ENCODE results near the gene TRPM3. TPM values are rescaled to one million over a fixed set of nuclear protein-coding genes. Genes with fewer than 3 reads are reported as not detected.

Gene TRPM3
- total RNA-seq, 4 donors from 2014 or later = 0.27 to 1.2 (median 0.47) TPM; not detected in 1

DNA sequence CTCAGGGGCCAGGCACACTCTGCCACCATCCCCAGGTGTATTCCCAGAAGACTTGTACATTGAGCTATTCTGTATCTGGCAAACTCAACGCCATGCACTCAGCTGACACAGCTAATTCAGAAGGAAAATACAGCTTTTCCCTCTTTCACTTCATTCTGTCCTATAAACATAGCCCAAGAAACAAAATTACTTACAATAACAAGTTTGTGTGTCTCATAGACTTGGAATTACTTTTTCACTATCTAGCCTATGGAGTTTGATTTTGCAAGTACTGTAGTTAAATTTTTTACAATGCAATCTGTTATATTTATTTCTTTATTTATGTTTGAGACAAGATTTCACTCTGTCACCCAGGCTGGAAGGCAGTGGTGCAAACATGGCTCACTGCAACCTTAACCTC lies 581.9 kb downstream of the TRPM3 start:
- H3K36me3 ChIP-seq = no peaks in the 10 kb centered on the region
- TF ChIP-seq, protein P1, sequence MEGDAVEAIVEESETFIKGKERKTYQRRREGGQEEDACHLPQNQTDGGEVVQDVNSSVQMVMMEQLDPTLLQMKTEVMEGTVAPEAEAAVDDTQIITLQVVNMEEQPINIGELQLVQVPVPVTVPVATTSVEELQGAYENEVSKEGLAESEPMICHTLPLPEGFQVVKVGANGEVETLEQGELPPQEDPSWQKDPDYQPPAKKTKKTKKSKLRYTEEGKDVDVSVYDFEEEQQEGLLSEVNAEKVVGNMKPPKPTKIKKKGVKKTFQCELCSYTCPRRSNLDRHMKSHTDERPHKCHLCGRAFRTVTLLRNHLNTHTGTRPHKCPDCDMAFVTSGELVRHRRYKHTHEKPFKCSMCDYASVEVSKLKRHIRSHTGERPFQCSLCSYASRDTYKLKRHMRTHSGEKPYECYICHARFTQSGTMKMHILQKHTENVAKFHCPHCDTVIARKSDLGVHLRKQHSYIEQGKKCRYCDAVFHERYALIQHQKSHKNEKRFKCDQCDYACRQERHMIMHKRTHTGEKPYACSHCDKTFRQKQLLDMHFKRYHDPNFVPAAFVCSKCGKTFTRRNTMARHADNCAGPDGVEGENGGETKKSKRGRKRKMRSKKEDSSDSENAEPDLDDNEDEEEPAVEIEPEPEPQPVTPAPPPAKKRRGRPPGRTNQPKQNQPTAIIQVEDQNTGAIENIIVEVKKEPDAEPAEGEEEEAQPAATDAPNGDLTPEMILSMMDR (IDR thresholded peaks at IDR 0.05) = no peak
- TF ChIP-seq EP300 (IDR thresholded peaks at IDR 0.05) (no peak), POLR2AphosphoS5 (IDR thresholded peaks at IDR 0.05) (no peak), POLR2A (IDR thresholded peaks at IDR 0.05) (no peak)
- H3K9me3 ChIP-seq = no peaks in the 10 kb centered on the region
- no peak overlapping the region for H3K27ac ChIP-seq
- no peak for ATAC-seq
- H3K4me3 ChIP-seq = no peak overlapping the region
- no peaks in the 10 kb centered on the region for H3K27me3 ChIP-seq
- 60 to 100% methylated on average over 1 of the region's 1 CpG for WGBS, 2 donors (ENCODE audit: low coverage in 1 of 2)
- H3K4me1 ChIP-seq = no peaks in the 10 kb centered on the region

DNA sequence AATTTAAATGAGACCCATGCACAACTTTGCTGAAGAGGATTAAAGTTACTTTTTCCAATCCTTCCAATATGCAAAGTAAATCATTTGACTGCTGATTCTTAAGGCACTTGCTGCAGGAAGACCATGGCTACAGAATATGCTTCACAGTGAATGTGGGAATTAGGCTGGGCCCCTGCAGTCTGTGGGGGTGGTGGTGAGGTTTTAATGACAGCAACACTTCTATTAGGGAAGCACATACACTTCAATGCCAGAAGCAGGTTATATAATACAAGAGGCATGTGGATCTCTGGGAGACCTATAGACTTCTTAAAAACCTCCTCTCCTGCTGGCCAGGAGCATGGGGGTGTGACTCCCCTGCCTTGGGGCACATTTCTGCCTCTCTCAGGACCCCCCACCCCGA lies 582.4 kb downstream of the TRPM3 start:
- no peak for ATAC-seq
- 60 to 63% methylated on average over 1 of the region's 1 CpG for WGBS, 2 donors (ENCODE audit: low coverage in 1 of 2)
- Histone ChIP-seq H3K27me3 (no peaks in the 10 kb centered on the region), H3K27ac (no peak overlapping the region), H3K4me3 (no peak overlapping the region), H3K36me3 (no peaks in the 10 kb centered on the region), H3K9me3 (no peaks in the 10 kb centered on the region), H3K4me1 (no peaks in the 10 kb centered on the region)
- TF ChIP-seq EP300 (IDR thresholded peaks at IDR 0.05) (no peak), POLR2A (IDR thresholded peaks at IDR 0.05) (no peak), POLR2AphosphoS5 (IDR thresholded peaks at IDR 0.05) (no peak)
- TF ChIP-seq, protein P1 (IDR thresholded peaks at IDR 0.05) = no peak

DNA sequence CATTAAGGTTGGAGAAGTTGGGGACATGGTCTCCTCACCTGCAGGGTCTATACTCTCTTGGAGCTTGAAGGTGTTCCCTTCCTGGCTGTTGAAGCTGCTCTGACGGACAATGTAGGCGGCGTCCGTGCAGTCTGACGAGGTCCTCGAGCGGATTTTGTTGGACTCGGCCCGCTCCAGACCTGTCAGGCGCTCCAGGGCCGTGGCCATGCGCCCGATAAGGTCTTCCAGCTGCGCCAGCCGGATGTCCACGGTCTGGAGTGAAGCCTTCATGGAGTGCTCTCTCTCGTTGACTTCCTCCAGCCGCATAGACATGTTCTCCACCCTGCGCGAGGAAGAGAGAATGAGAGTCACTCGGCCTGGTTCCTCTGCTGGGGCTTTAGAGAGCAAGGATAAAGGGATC lies 584.3 kb downstream of the TRPM3 start:
- H3K4me3 ChIP-seq = no peak overlapping the region
- H3K27me3 ChIP-seq = no peaks in the 10 kb centered on the region
- 87 to 100% methylated on average over 1 to 3 of the region's 21 CpGs for WGBS, 2 donors (ENCODE audit: low coverage in 1 of 2)
- TF ChIP-seq POLR2A (IDR thresholded peaks at IDR 0.05) (no peak), POLR2AphosphoS5 (IDR thresholded peaks at IDR 0.05) (no peak), EP300 (IDR thresholded peaks at IDR 0.05) (no peak)
- TF ChIP-seq, protein P1 (IDR thresholded peaks at IDR 0.05) = no peak
- ATAC-seq = no peak
- H3K27ac ChIP-seq = no peak overlapping the region
- H3K4me1 ChIP-seq = no peaks in the 10 kb centered on the region
- H3K36me3 ChIP-seq = no peaks in the 10 kb centered on the region
- H3K9me3 ChIP-seq = no peaks in the 10 kb centered on the region

DNA sequence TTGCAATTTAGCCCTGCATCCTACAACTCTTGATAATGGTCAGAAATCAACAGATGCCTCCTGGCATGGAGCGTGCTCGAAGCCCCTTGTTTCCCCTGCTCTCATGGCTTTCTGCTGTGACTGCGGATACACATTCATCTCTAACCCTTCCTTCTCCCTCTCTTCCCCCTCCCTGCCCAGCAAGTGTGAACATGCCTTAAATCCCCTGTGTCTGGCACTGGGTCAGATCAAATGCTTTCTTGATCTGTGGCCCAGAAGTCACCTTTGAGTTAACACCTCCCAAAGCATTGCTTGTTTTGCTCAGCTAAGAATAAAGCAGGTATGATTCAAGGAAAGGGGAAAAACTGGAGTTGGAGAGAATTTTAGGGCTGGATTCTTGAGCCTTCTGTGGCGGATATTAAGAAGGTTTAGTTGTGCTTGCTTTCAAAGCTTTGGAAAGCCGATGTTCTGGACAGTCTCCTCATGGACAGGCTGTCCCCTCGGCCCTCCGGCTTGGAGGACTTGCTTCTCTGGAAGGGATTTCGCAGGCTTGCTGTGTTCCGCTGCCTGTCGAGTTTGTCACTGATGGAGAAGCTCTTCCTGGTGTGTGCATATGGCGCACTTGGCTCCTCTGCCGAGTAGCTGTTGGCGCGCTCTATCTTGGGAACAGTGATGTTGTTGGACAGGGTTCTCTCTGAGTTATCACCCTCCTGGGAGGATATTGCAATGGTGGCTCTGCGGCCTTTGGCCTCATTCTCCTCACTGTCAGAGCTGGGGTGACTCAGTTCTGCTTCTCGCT lies 585.7 kb downstream of the TRPM3 start:
- Histone ChIP-seq H3K36me3 (no peaks in the 10 kb centered on the region), H3K4me3 (no peak overlapping the region), H3K27me3 (no peaks in the 10 kb centered on the region), H3K4me1 (peaks cover 0 to 8% (median 0%) of the 10 kb centered on the region in 3 donors), H3K27ac (no peak overlapping the region), H3K9me3 (no peaks in the 10 kb centered on the region)
- TF ChIP-seq POLR2AphosphoS5 (IDR thresholded peaks at IDR 0.05) = no peak
- TF ChIP-seq EP300 (IDR thresholded peaks at IDR 0.05) = no peak
- no peak for TF ChIP-seq POLR2A (IDR thresholded peaks at IDR 0.05)
- TF ChIP-seq, protein P1 (IDR thresholded peaks at IDR 0.05) = no peak
- 91 to 96% methylated on average over 5 to 13 of the region's 16 CpGs for WGBS, 2 donors (ENCODE audit: low coverage in 1 of 2)
- no peak for ATAC-seq

DNA sequence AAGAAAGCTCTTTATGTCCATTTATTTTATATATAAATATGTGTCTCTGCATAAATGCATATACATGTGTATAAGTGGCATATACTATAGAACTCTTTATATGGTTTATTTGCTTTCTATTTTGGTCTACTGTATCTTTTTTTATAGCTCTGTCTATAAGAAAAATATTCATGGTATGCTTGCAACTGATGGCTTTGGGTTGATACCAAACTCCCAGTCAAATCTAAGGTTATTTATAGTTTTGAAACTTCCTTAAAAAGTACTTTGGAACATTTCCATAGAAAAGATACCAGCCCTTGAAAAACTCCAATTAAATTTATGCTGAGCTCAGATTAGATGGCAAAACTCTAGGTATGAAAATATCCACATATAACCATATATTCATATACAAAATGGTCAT lies 587.0 kb downstream of the TRPM3 start:
- Histone ChIP-seq H3K36me3 (no peaks in the 10 kb centered on the region), H3K9me3 (no peaks in the 10 kb centered on the region), H3K4me1 (peaks cover 0 to 8% (median 0%) of the 10 kb centered on the region in 3 donors), H3K4me3 (no peak overlapping the region), H3K27ac (no peak overlapping the region), H3K27me3 (no peaks in the 10 kb centered on the region)
- ATAC-seq = no peak
- TF ChIP-seq EP300 (IDR thresholded peaks at IDR 0.05) = no peak
- TF ChIP-seq POLR2AphosphoS5 (IDR thresholded peaks at IDR 0.05) = no peak
- TF ChIP-seq, protein P1 (IDR thresholded peaks at IDR 0.05) = no peak
- TF ChIP-seq POLR2A (IDR thresholded peaks at IDR 0.05) = no peak
